Astrocyte (in vitro differentiated cells and primary cell): Measurements from ENCODE around the gene TRMT2A.

Experiments used
- EZH2 ChIP-seq: IDR thresholded peaks from 2 replicates; pipeline ENCODE4 v1.6.1; 2012; ENCODE audit warnings: mild to moderate bottlenecking, low read length, inconsistent platforms; ENCODE audit not compliant: insufficient read depth
- TF ChIP-seq, protein P1 (sequence below): IDR thresholded peaks from 2 replicates; pipeline ENCODE4 v1.5.1; 2011; ENCODE audit warnings: low read depth, mild to moderate bottlenecking, inconsistent platforms, low read length, moderate library complexity; ENCODE audit not compliant: insufficient read depth

- TF ChIP-seq, protein P1, sequence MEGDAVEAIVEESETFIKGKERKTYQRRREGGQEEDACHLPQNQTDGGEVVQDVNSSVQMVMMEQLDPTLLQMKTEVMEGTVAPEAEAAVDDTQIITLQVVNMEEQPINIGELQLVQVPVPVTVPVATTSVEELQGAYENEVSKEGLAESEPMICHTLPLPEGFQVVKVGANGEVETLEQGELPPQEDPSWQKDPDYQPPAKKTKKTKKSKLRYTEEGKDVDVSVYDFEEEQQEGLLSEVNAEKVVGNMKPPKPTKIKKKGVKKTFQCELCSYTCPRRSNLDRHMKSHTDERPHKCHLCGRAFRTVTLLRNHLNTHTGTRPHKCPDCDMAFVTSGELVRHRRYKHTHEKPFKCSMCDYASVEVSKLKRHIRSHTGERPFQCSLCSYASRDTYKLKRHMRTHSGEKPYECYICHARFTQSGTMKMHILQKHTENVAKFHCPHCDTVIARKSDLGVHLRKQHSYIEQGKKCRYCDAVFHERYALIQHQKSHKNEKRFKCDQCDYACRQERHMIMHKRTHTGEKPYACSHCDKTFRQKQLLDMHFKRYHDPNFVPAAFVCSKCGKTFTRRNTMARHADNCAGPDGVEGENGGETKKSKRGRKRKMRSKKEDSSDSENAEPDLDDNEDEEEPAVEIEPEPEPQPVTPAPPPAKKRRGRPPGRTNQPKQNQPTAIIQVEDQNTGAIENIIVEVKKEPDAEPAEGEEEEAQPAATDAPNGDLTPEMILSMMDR = no peak
- no peak for TF ChIP-seq EZH2
These were observed 48.4 kb upstream of the TRMT2A start for GRCh38 chr22:20165421-20165820.
